ENCODE data around the gene EGFR.

EGFR gene

GRCh38 chr7:55056577-55057480 lies 38.0 kb downstream of the EGFR start:
- Histone ChIP-seq H3K36me3 (ENCODE audit: control insufficient read depth, low read depth, low read length) (no peaks in the 10 kb centered on the region), H3K9ac (ENCODE audit: low read length) (no peak overlapping the region), H3K4me1 (ENCODE audit: control insufficient read depth, low read depth, low read length) (no peaks in the 10 kb centered on the region), H3K9me3 (ENCODE audit: control insufficient read depth, low read depth, low read length) (no peaks in the 10 kb centered on the region), H3K27me3 (ENCODE audit: control insufficient read depth, insufficient read depth, low read length) (no peaks in the 10 kb centered on the region), H3K27ac (ENCODE audit: low read length) (no peak overlapping the region), H3K4me3 (ENCODE audit: low read length) (no peak overlapping the region)

GRCh38 chr7:55058314-55058713 lies 39.5 kb downstream of the EGFR start:
- Histone ChIP-seq H3K4me1 (ENCODE audit: control insufficient read depth, low read depth, low read length) (no peaks in the 10 kb centered on the region), H3K9ac (ENCODE audit: low read length) (no peak overlapping the region), H3K4me3 (ENCODE audit: low read length) (no peak overlapping the region), H3K9me3 (ENCODE audit: control insufficient read depth, low read depth, low read length) (no peaks in the 10 kb centered on the region), H3K27ac (ENCODE audit: low read length) (no peak overlapping the region), H3K36me3 (ENCODE audit: control insufficient read depth, low read depth, low read length) (no peaks in the 10 kb centered on the region), H3K27me3 (ENCODE audit: control insufficient read depth, insufficient read depth, low read length) (no peaks in the 10 kb centered on the region)

- H3K27ac ChIP-seq (ENCODE audit: low read length) = no peak overlapping the region
- no peaks in the 10 kb centered on the region for H3K4me1 ChIP-seq (ENCODE audit: control insufficient read depth, low read depth, low read length)
Observed at GRCh38 chr7:55059021-55059420, 40.2 kb downstream of the EGFR start.

GRCh38 chr7:55060085-55060484 lies 41.3 kb downstream of the EGFR start:
- H3K27ac ChIP-seq (ENCODE audit: low read length) = no peak overlapping the region
- no peak overlapping the region for H3K4me3 ChIP-seq (ENCODE audit: low read length)
- H3K27me3 ChIP-seq (ENCODE audit: control insufficient read depth, insufficient read depth, low read length) = no peaks in the 10 kb centered on the region
- H3K9ac ChIP-seq (ENCODE audit: low read length) = no peak overlapping the region
- no peaks in the 10 kb centered on the region for H3K9me3 ChIP-seq (ENCODE audit: control insufficient read depth, low read depth, low read length)
- H3K36me3 ChIP-seq (ENCODE audit: control insufficient read depth, low read depth, low read length) = no peaks in the 10 kb centered on the region
- H3K4me1 ChIP-seq (ENCODE audit: control insufficient read depth, low read depth, low read length) = no peaks in the 10 kb centered on the region

More at GRCh38 chr7:55059021-55059420, 40.2 kb downstream of the EGFR start:
- Histone ChIP-seq H3K4me3 (ENCODE audit: low read length) (no peak overlapping the region), H3K9me3 (ENCODE audit: control insufficient read depth, low read depth, low read length) (no peaks in the 10 kb centered on the region), H3K36me3 (ENCODE audit: control insufficient read depth, low read depth, low read length) (no peaks in the 10 kb centered on the region), H3K27me3 (ENCODE audit: control insufficient read depth, insufficient read depth, low read length) (no peaks in the 10 kb centered on the region), H3K9ac (ENCODE audit: low read length) (no peak overlapping the region)

- Histone ChIP-seq H3K4me3 (ENCODE audit: low read length) (no peak overlapping the region), H3K9ac (ENCODE audit: low read length) (no peak overlapping the region), H3K27ac (ENCODE audit: low read length) (no peak overlapping the region), H3K9me3 (ENCODE audit: control insufficient read depth, low read depth, low read length) (no peaks in the 10 kb centered on the region), H3K36me3 (ENCODE audit: control insufficient read depth, low read depth, low read length) (no peaks in the 10 kb centered on the region), H3K4me1 (ENCODE audit: control insufficient read depth, low read depth, low read length) (peaks cover 3% of the 10 kb centered on the region), H3K27me3 (ENCODE audit: control insufficient read depth, insufficient read depth, low read length) (no peaks in the 10 kb centered on the region)
Observed at GRCh38 chr7:55060636-55061022, 41.8 kb downstream of the EGFR start.

GRCh38 chr7:55061726-55062499 lies 43.1 kb downstream of the EGFR start:
- no peak overlapping the region for H3K4me3 ChIP-seq (ENCODE audit: low read length)
- H3K27me3 ChIP-seq (ENCODE audit: control insufficient read depth, insufficient read depth, low read length) = no peaks in the 10 kb centered on the region
- H3K9me3 ChIP-seq (ENCODE audit: control insufficient read depth, low read depth, low read length) = no peaks in the 10 kb centered on the region
- peaks cover 13% of the 10 kb centered on the region for H3K4me1 ChIP-seq (ENCODE audit: control insufficient read depth, low read depth, low read length)
- no peak overlapping the region for H3K9ac ChIP-seq (ENCODE audit: low read length)
- H3K36me3 ChIP-seq (ENCODE audit: control insufficient read depth, low read depth, low read length) = no peaks in the 10 kb centered on the region
- H3K27ac ChIP-seq (ENCODE audit: low read length) = no peak overlapping the region

GRCh38 chr7:55063061-55063460 lies 44.2 kb downstream of the EGFR start:
- peaks cover 13% of the 10 kb centered on the region for H3K4me1 ChIP-seq (ENCODE audit: control insufficient read depth, low read depth, low read length)
- H3K9me3 ChIP-seq (ENCODE audit: control insufficient read depth, low read depth, low read length) = no peaks in the 10 kb centered on the region
- no peaks in the 10 kb centered on the region for H3K36me3 ChIP-seq (ENCODE audit: control insufficient read depth, low read depth, low read length)
- no peak overlapping the region for H3K4me3 ChIP-seq (ENCODE audit: low read length)
- H3K9ac ChIP-seq (ENCODE audit: low read length) = no peak overlapping the region
- H3K27ac ChIP-seq (ENCODE audit: low read length) = no peak overlapping the region
- H3K27me3 ChIP-seq (ENCODE audit: control insufficient read depth, insufficient read depth, low read length) = no peaks in the 10 kb centered on the region

- no peak overlapping the region for H3K4me3 ChIP-seq (ENCODE audit: low read length)
- no peaks in the 10 kb centered on the region for H3K36me3 ChIP-seq (ENCODE audit: control insufficient read depth, low read depth, low read length)
- no peaks in the 10 kb centered on the region for H3K9me3 ChIP-seq (ENCODE audit: control insufficient read depth, low read depth, low read length)
- H3K27ac ChIP-seq (ENCODE audit: low read length) = no peak overlapping the region
- H3K4me1 ChIP-seq (ENCODE audit: control insufficient read depth, low read depth, low read length) = peaks cover 13% of the 10 kb centered on the region
- H3K9ac ChIP-seq (ENCODE audit: low read length) = no peak overlapping the region
- no peaks in the 10 kb centered on the region for H3K27me3 ChIP-seq (ENCODE audit: control insufficient read depth, insufficient read depth, low read length)
Observed at GRCh38 chr7:55063633-55064032, 44.8 kb downstream of the EGFR start.

GRCh38 chr7:55065079-55065478 lies 46.3 kb downstream of the EGFR start:
- Histone ChIP-seq H3K9ac (ENCODE audit: low read length) (no peak overlapping the region), H3K27ac (ENCODE audit: low read length) (no peak overlapping the region), H3K27me3 (ENCODE audit: control insufficient read depth, insufficient read depth, low read length) (no peaks in the 10 kb centered on the region), H3K9me3 (ENCODE audit: control insufficient read depth, low read depth, low read length) (no peaks in the 10 kb centered on the region), H3K36me3 (ENCODE audit: control insufficient read depth, low read depth, low read length) (no peaks in the 10 kb centered on the region), H3K4me3 (ENCODE audit: low read length) (no peak overlapping the region), H3K4me1 (ENCODE audit: control insufficient read depth, low read depth, low read length) (peaks cover 13% of the 10 kb centered on the region)

GRCh38 chr7:55065511-55066229 lies 46.9 kb downstream of the EGFR start:
- Histone ChIP-seq H3K9ac (ENCODE audit: low read length) (no peak overlapping the region), H3K36me3 (ENCODE audit: control insufficient read depth, low read depth, low read length) (no peaks in the 10 kb centered on the region), H3K4me3 (ENCODE audit: low read length) (no peak overlapping the region), H3K27me3 (ENCODE audit: control insufficient read depth, insufficient read depth, low read length) (no peaks in the 10 kb centered on the region), H3K4me1 (ENCODE audit: control insufficient read depth, low read depth, low read length) (peaks cover 13% of the 10 kb centered on the region), H3K27ac (ENCODE audit: low read length) (no peak overlapping the region), H3K9me3 (ENCODE audit: control insufficient read depth, low read depth, low read length) (no peaks in the 10 kb centered on the region)

- no peak overlapping the region for H3K4me3 ChIP-seq (ENCODE audit: low read length)
- H3K27me3 ChIP-seq (ENCODE audit: control insufficient read depth, insufficient read depth, low read length) = no peaks in the 10 kb centered on the region
- no peaks in the 10 kb centered on the region for H3K36me3 ChIP-seq (ENCODE audit: control insufficient read depth, low read depth, low read length)
- no peak overlapping the region for H3K9ac ChIP-seq (ENCODE audit: low read length)
- H3K9me3 ChIP-seq (ENCODE audit: control insufficient read depth, low read depth, low read length) = no peaks in the 10 kb centered on the region
- H3K4me1 ChIP-seq (ENCODE audit: control insufficient read depth, low read depth, low read length) = peaks cover 13% of the 10 kb centered on the region
- H3K27ac ChIP-seq (ENCODE audit: low read length) = no peak overlapping the region
Observed at GRCh38 chr7:55066524-55066923, 47.7 kb downstream of the EGFR start.

Measured in iPS-18a (cell line).